HepG2 (cell line): ENCODE data around the gene RUNX3. TPM values are rescaled to one million over a fixed set of nuclear protein-coding genes. Genes with fewer than 3 reads are reported as not detected.

Experiments used
- ATF7 ChIP-seq, 2 experiments: fragments of 450-650 bp in 1 of 2; sonication (generic) in 1 of 2; formaldehyde crosslinking in 1 of 2; IDR thresholded peaks; 2 replicates each; pipeline versions ENCODE4 v1.4.0 to v1.6.1; 2016 to 2020; ENCODE audit warnings: antibody characterized with exemption in 1 of 2, mild to moderate bottlenecking in 1 of 2, missing genetic modification reagents in 1 of 2
- DNMT1 ChIP-seq: sonication (generic); formaldehyde crosslinking; IDR thresholded peaks from 2 replicates; pipeline ENCODE4 v1.5.1; 2020; ENCODE audit warnings: mild to moderate bottlenecking, missing genetic modification reagents
- DNMT3B ChIP-seq: conservative IDR thresholded peaks from 2 replicates; pipeline ENCODE4 v1.6.1; 2016; ENCODE audit warnings: missing biosample characterization, control low read depth
- ELF1 ChIP-seq: sonication (generic); formaldehyde crosslinking; IDR thresholded peaks from 2 replicates; pipeline ENCODE4 v1.4.0; 2020; ENCODE audit warnings: missing genetic modification reagents
- FOXA3 ChIP-seq: IDR thresholded peaks from 2 replicates; pipeline ENCODE4 v1.6.1; 2016; ENCODE audit warnings: missing genetic modification reagents, missing compliant biosample characterization
- HDAC1 ChIP-seq: sonication (generic); formaldehyde crosslinking; IDR thresholded peaks from 2 replicates; pipeline ENCODE4 v1.5.1; 2020; ENCODE audit warnings: mild to moderate bottlenecking, missing genetic modification reagents
- MAFK ChIP-seq, 2 experiments: IDR thresholded peaks in 1 of 2; conservative IDR thresholded peaks in 1 of 2; 2 replicates each; pipeline ENCODE4 v1.6.1; 2011; ENCODE audit warnings: improper control_type of control experiment in 2 of 2, low read length in 2 of 2
- NFE2L2 ChIP-seq: fragments of 150-350 bp; IDR thresholded peaks from 2 replicates; pipeline ENCODE4 v1.6.1; 2014; ENCODE audit warnings: low read length
- REST ChIP-seq, 2 experiments: IDR thresholded peaks; 2 replicates each; pipeline ENCODE4 v1.6.1; 2011 to 2012; ENCODE audit warnings: low read length in 2 of 2, borderline replicate concordance in 1 of 2, low read depth in 1 of 2, mild to moderate bottlenecking in 1 of 2, moderate library complexity in 1 of 2
- SMAD9 ChIP-seq: sonication (generic); formaldehyde crosslinking; IDR thresholded peaks from 2 replicates; pipeline ENCODE4 v1.5.1; 2020; ENCODE audit warnings: mild to moderate bottlenecking, missing genetic modification reagents
- SNRNP70 ChIP-seq: fragments of 200-400 bp; formaldehyde crosslinking; IDR thresholded peaks from 2 replicates; pipeline ENCODE4 v1.6.1; 2017; ENCODE audit warnings: mild to moderate bottlenecking, low read depth, low read length, moderate library complexity
- TAF1 ChIP-seq: sonication (generic); formaldehyde crosslinking; IDR thresholded peaks from 2 replicates; pipeline ENCODE4 v1.4.0; 2020; ENCODE audit warnings: missing genetic modification reagents
- THAP7 ChIP-seq: sonication (generic); formaldehyde crosslinking; IDR thresholded peaks from 2 replicates; pipeline ENCODE4 v1.8.1; 2023; ENCODE audit warnings: mild to moderate bottlenecking, missing genetic modification reagents
- ZBTB4 ChIP-seq: sonication (generic); formaldehyde crosslinking; IDR thresholded peaks from 2 replicates; pipeline ENCODE4 v1.4.0; 2020; ENCODE audit warnings: missing genetic modification reagents, mild to moderate bottlenecking, borderline replicate concordance
- ZKSCAN8 ChIP-seq: IDR thresholded peaks from 2 replicates; pipeline ENCODE4 v1.6.1; 2016; ENCODE audit warnings: borderline replicate concordance, missing genetic modification reagents, missing compliant biosample characterization
- ZNF296 ChIP-seq: sonication (generic); formaldehyde crosslinking; conservative IDR thresholded peaks from 2 replicates; pipeline ENCODE4 v1.5.0; 2020; ENCODE audit warnings: mild to moderate bottlenecking, missing genetic modification reagents
- ZNF350 ChIP-seq: sonication (generic); formaldehyde crosslinking; IDR thresholded peaks from 2 replicates; pipeline ENCODE4 v1.4.0; 2020; ENCODE audit warnings: mild to moderate bottlenecking, low read depth, missing genetic modification reagents, borderline replicate concordance
- ZNF772 ChIP-seq: sonication (generic); formaldehyde crosslinking; IDR thresholded peaks from 2 replicates; pipeline ENCODE4 v1.5.0; 2020; ENCODE audit warnings: mild to moderate bottlenecking, missing genetic modification reagents
- ZNF800 ChIP-seq: sonication (generic); formaldehyde crosslinking; IDR thresholded peaks from 2 replicates; pipeline ENCODE4 v1.4.0; 2020; ENCODE audit warnings: missing genetic modification reagents
- polyA plus RNA-seq, 8 experiments: library from polyadenylated mRNA; depleted of rRNA in 3 of 8; stranded (reverse) in 7 of 8; unstranded in 1 of 8; fragments of >200 nt; fragmentation: Illumina TruSeq in 4 of 8; extraction: Trizol in 4 of 8; gene quantifications; 2 replicates each; pipeline versions ENCODE4 v1.2.1 to v1.2.3, GENCODE V29; 2011 to 2016; ENCODE audit warnings: low read depth in 4 of 8, missing spikeins in 1 of 8, mixed read lengths in 1 of 8; ENCODE audit not compliant: insufficient read depth in 1 of 8
- total RNA-seq, 5 experiments: library from RNA; depleted of rRNA; stranded (reverse); fragments of >200 nt; fragmentation: Illumina TruSeq; extraction: Trizol; gene quantifications; 2 replicates each; pipeline ENCODE4 v1.2.3, GENCODE V29; 2016; ENCODE audit warnings: low read depth in 1 of 5

Gene RUNX3
- total and polyA plus RNA-seq, 2 of the 13 experiments (the other 11 are each of a cell fraction or from before 2014, with no cell fraction given): 0.04 to 0.22 TPM

- TF ChIP-seq ATF7 (IDR thresholded peaks at IDR 0.05) (no peak), ATF7 (CRISPR knock-in tag; IDR thresholded peaks at IDR 0.05) (0 out of 2 replicates have a peak, but pooled peaks have one; percentile 17), NFE2L2 (no peak), ZNF772 (CRISPR knock-in tag) (no peak), DNMT1 (CRISPR knock-in tag) (no peak), FOXA3 (CRISPR knock-in tag) (peak; percentile 33; the same call in 1 of the 2 replicates), SMAD9 (0 out of 2 replicates have a peak, but pooled peaks have one; percentile 4), DNMT3B (CRISPR knock-in tag) (no peak), HDAC1 (peak; percentile 73), ZKSCAN8 (CRISPR knock-in tag) (no peak; the same call in 1 of the 2 replicates), REST (IDR thresholded peaks at IDR 0.05; ENCODE audit: borderline replicate concordance in 1 of 2, low read depth in 1 of 2, low read length in 2 of 2) (no peak), TAF1 (CRISPR knock-in tag) (no peak; the same call in 1 of the 2 replicates), MAFK (conservative IDR thresholded peaks at IDR 0.05 in 1 of 2, IDR thresholded peaks at IDR 0.05 in 1 of 2; ENCODE audit: low read length in 2 of 2) (no peak), ZNF800 (CRISPR knock-in tag) (no peak), ELF1 (CRISPR knock-in tag) (peak; percentile 41; the same call in 1 of the 2 replicates), ZNF296 (no peak), ZNF350 (CRISPR knock-in tag) (peak; percentile 39; the same call in 1 of the 2 replicates), SNRNP70 (no peak), THAP7 (CRISPR knock-in tag) (no peak), ZBTB4 (CRISPR knock-in tag) (no peak)
Measured at GRCh38 chr1:24915816-24916602, 14.1 kb downstream of the RUNX3 start (continued).
